ENCODE results near the gene TSPAN14. TPM values are rescaled to one million over a fixed set of nuclear protein-coding genes. Genes with fewer than 3 reads are reported as not detected.
A peak's percentile ranks its signal among the peaks of the same experiment; 100 is the strongest.

Gene TSPAN14
- total RNA-seq, 4 donors from 2014 or later = 123 to 163 (median 150) TPM

DNA sequence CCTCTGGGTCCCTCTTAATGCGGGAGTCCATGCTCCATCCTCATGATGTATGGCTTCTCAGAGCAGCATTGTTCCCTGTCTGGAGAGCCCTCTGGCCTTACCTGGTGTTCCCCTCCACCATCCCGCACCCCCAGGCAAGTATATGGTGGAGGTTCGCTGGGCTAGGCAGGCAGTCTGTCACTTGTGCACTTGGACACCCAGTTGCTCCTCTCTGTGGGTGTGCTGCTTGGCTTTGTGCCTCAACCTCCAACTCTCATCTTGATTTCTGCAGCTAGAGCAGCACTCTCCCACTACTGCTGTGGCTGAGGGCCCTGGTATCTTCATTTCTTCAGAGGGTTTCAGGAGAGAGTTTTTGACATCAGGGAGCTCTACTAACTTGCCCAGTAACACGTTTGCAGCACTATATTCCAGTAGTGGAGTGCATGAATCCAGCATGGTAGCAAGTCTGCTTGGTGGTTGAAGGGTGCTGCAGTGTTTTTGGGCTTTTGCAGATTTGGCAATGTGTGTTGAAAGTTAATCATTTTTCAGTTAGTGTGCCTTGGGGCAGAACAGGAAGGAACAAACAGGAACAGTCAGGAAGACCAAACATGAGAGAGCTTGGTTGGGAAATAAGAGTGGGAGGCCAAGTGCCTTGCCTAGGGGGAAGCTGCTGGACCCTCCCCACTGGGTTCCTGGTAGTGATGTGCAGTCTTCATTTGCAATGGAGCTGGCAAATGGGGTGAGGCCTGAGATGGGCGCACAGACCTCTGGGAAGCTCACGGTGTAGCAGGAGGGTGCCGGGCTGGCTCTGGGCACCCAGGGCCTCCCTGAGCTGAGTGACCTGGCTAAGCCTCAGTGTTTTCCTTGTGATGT is 37.4 kb downstream of the TSPAN14 start:
- H3K27me3 ChIP-seq = no peaks in the 10 kb centered on the region
- H3K27ac ChIP-seq = peak overlapping the region in 2 of 4 donors; percentile 34 to 62
- peaks cover 0 to 5% (median 0%) of the 10 kb centered on the region in 4 donors for H3K9me3 ChIP-seq
- peaks cover 0 to 47% (median 0%) of the 10 kb centered on the region in 3 donors for H3K36me3 ChIP-seq
- WGBS, 2 donors = 82 to 85% methylated on average over 7 of the region's 7 CpGs
- H3K4me3 ChIP-seq = no peak overlapping the region
- DNase-seq (ENCODE audit: low spot score in 2 of 2) = no peak
- TF ChIP-seq POLR2A (IDR thresholded peaks at IDR 0.05) (no peak), EP300 (IDR thresholded peaks at IDR 0.05) (peak in 1 of 2 donors; percentile 53)
- TF ChIP-seq, protein P1, sequence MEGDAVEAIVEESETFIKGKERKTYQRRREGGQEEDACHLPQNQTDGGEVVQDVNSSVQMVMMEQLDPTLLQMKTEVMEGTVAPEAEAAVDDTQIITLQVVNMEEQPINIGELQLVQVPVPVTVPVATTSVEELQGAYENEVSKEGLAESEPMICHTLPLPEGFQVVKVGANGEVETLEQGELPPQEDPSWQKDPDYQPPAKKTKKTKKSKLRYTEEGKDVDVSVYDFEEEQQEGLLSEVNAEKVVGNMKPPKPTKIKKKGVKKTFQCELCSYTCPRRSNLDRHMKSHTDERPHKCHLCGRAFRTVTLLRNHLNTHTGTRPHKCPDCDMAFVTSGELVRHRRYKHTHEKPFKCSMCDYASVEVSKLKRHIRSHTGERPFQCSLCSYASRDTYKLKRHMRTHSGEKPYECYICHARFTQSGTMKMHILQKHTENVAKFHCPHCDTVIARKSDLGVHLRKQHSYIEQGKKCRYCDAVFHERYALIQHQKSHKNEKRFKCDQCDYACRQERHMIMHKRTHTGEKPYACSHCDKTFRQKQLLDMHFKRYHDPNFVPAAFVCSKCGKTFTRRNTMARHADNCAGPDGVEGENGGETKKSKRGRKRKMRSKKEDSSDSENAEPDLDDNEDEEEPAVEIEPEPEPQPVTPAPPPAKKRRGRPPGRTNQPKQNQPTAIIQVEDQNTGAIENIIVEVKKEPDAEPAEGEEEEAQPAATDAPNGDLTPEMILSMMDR (IDR thresholded peaks at IDR 0.05) = no peak
- H3K4me1 ChIP-seq = peaks cover 0 to 100% (median 73%) of the 10 kb centered on the region in 4 donors

DNA sequence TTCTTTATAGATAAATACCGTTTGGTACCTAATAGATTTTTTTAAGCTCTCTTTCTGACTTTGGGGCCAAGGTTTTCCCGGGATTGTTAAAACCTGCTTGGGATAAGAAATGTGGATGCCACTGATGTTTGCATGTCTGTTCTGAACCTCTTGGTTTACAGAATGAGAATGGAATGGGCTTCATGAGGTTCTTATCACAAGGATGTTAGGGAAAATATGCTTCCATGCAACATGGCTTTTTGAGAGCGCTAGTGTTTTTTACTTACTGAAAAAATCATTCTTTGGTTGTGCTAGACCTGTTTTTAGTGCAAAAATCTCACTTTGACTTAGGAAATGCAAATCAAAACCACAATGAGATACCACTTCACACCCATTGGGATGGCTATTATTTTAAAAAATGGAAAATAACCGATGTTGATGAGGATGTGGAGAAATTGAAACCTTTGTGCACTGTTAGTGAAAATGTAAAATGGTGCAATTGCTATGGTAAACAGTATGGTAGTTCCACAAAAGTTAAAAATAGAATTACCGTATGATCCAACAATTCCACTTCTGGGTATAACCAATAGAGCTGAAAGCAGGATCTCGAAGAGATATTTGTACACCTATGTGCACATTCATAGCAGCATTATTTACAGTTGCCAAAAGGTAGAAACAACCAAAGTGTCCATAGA is 38.9 kb downstream of the TSPAN14 start:
- peaks cover 0 to 6% (median 0%) of the 10 kb centered on the region in 4 donors for H3K9me3 ChIP-seq
- WGBS, 2 donors = 68 to 72% methylated on average over 6 of the region's 6 CpGs
- peaks cover 0 to 49% (median 0%) of the 10 kb centered on the region in 3 donors for H3K36me3 ChIP-seq
- no peak for DNase-seq (ENCODE audit: low spot score in 2 of 2)
- no peak overlapping the region for H3K4me3 ChIP-seq
- peaks cover 4 to 100% (median 70%) of the 10 kb centered on the region in 4 donors for H3K4me1 ChIP-seq
- no peaks in the 10 kb centered on the region for H3K27me3 ChIP-seq
- H3K27ac ChIP-seq = peak overlapping the region in 2 of 4 donors; percentile 38 to 47
- no peak for TF ChIP-seq POLR2A (IDR thresholded peaks at IDR 0.05)
- TF ChIP-seq, protein P1 (IDR thresholded peaks at IDR 0.05) = no peak

GRCh38 chr10:80493522-80494051 is 39.5 kb downstream of the TSPAN14 start:
- Histone ChIP-seq H3K27me3 (no peaks in the 10 kb centered on the region), H3K27ac (peak overlapping the region in 2 of 4 donors; percentile 38 to 47), H3K9me3 (peaks cover 0 to 6% (median 0%) of the 10 kb centered on the region in 4 donors), H3K4me1 (peaks cover 4 to 100% (median 70%) of the 10 kb centered on the region in 4 donors), H3K4me3 (no peak overlapping the region), H3K36me3 (peaks cover 0 to 49% (median 0%) of the 10 kb centered on the region in 3 donors)
- WGBS, 2 donors = 20 to 26% methylated on average over 4 of the region's 4 CpGs
- DNase-seq (ENCODE audit: low spot score in 2 of 2) = no peak
- TF ChIP-seq POLR2A (IDR thresholded peaks at IDR 0.05) (no peak), EP300 (IDR thresholded peaks at IDR 0.05) (peak in 1 of 2 donors; percentile 34)
- TF ChIP-seq, protein P1 (IDR thresholded peaks at IDR 0.05) = no peak

DNA sequence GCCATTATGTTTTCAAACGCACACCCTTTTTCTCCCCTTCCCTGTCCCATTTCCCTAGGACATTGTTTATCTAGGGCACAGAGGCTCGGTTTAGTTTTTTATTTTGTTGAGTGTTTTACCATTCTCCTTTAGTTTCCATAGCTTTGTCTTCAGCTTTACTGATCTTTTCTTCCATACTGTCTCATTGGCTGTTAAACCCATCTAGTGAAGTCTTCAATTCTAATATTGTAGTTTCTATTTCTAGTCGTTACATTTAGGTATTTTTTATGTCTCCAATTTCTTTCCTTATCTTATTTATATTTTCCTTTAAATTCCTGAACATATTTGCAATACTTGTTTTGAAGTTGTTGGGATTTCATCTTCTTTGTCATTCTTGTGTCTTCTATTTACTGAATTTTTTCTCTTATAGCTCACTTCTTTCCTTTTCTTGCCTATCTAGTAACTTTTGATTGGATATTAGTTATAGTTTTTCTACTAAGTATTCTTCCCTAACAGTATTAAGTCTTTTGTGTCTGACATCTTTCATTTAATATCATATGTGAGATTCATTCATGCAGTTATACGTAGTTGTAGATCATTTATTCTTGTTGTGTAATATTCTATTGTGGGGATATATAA is 42.6 kb downstream of the TSPAN14 start:
- peaks cover 0 to 18% (median 0%) of the 10 kb centered on the region in 3 donors for H3K36me3 ChIP-seq
- H3K9me3 ChIP-seq = peaks cover 0 to 6% (median 0%) of the 10 kb centered on the region in 4 donors
- TF ChIP-seq EP300 (IDR thresholded peaks at IDR 0.05) = no peak
- TF ChIP-seq, protein P1 (IDR thresholded peaks at IDR 0.05) = no peak
- no peak for TF ChIP-seq POLR2A (IDR thresholded peaks at IDR 0.05)
- no peak for DNase-seq (ENCODE audit: low spot score in 2 of 2)
- WGBS, 2 donors = 87 to 93% methylated on average over 4 of the region's 4 CpGs
- no peak overlapping the region for H3K4me3 ChIP-seq
- peaks cover 9 to 100% (median 85%) of the 10 kb centered on the region in 4 donors for H3K4me1 ChIP-seq
- H3K27ac ChIP-seq = peak overlapping the region in 2 of 4 donors; percentile 86 to 96
- H3K27me3 ChIP-seq = no peaks in the 10 kb centered on the region
